HG02759 (cell line): Measurements from ENCODE around the gene TCERG1L.

Source experiments
- ATAC-seq: cut with Tn5 transposase; IDR thresholded peaks from one replicate; pipeline ENCODE4 v1.9.1; 2021; ENCODE audit warnings: mild to moderate bottlenecking, moderate library complexity; ENCODE audit not compliant: unreplicated experiment

Gene TCERG1L

GRCh38 chr10:131055437-131055836 is 256.1 kb downstream of the TCERG1L start:
- no peak for ATAC-seq

- no peak for ATAC-seq
Measured at GRCh38 chr10:131053192-131053591, 258.3 kb downstream of the TCERG1L start.

- ATAC-seq = no peak
Measured at GRCh38 chr10:131050162-131050766, 261.3 kb downstream of the TCERG1L start.

GRCh38 chr10:131049016-131049415 is 262.5 kb downstream of the TCERG1L start:
- ATAC-seq = no peak

- ATAC-seq = no peak
Measured at GRCh38 chr10:131048606-131049005, 262.9 kb downstream of the TCERG1L start.

- no peak for ATAC-seq
Measured at GRCh38 chr10:131047501-131047900, 264.0 kb downstream of the TCERG1L start.

GRCh38 chr10:131046194-131046593 is 265.3 kb downstream of the TCERG1L start:
- ATAC-seq = no peak

- no peak for ATAC-seq
Measured at GRCh38 chr10:131044379-131045111, 267.0 kb downstream of the TCERG1L start.

GRCh38 chr10:131043039-131043691 is 268.4 kb downstream of the TCERG1L start:
- no peak for ATAC-seq
